NCI-H2196 treated with DMSO at 0.1 percent for 48 hours (cell line): ENCODE results near the gene C2CD2L.
"Not testable (repeated sequence)": the region's sequence is repeated elsewhere in the genome, so short reads cannot be mapped to it uniquely, and the experiment has no call there.

Source experiments
- DNase-seq: peaks from one replicate; lab custom pipeline; 2025; ENCODE audit not compliant: unreplicated experiment; lab: John Stamatoyannopoulos, UW

The C2CD2L gene

GRCh38 chr11:119149018-119149785, 42.1 kb downstream of the C2CD2L start, which contains the start of gene ABCG4:
TSS of gene ABCG4 (plus strand) at chr11:119149052. CDS start at chr11:119149966, 914 bp downstream.
- no peak for DNase-seq

- no peak for DNase-seq
Measured at GRCh38 chr11:119149786-119150275, 42.7 kb downstream of the C2CD2L start.

GRCh38 chr11:119152043-119152442, 44.9 kb downstream of the C2CD2L start:
- no peak for DNase-seq

DNA sequence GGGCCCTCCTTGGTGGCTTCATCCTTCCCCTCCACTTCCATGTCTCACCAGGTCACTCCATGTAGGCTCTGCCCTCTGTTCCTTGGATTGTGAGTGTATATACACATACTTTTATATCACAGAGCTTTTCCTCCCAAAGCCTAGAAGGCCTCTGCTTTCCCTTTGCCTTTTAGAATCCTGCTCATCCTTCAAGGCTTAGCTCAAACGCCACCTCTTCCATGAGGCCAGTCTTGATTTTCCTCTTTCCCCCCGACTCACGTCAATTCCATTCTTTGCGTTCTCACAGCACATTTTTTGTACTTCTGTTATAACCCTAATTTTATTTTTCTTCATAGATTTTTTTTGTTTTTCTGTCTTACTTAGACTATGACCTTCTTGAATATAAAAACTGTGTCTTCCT, 45.5 kb downstream of the C2CD2L start:
- DNase-seq = no peak

DNA sequence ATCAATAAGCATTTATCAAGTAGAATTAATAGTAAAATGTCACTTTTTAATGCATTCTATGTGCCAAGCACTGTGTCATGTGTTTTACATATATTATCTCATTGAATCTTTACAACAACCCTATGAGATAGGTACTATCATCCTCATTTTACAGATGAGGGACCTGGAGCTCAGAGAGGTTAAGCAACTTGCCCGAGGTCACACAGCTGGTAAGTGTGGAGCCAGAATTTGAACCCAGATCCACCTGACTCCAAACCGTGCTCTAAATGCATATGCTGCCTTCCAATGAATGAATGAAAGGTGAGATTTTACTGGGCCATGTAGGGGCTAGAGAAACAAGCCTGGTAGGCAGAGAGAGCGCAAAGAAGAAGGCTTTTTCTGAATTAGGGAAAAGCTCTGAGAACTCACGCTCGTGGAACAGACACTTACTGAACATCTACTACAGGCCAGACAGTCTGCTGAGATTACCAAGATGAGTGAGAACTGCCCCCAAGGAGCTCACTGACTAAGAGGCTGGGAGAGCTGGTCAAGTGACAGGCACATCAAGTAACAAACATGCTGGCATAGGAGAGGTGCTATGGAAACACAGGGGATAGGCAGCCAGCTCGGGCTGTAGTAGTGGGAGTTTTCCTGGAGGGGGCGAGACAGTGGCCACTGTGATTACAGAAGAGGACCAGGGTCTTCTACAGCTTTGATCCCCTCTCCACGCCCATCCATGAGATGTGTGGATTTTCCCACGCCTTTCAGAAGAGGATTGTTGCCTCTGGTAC, 46.1 kb downstream of the C2CD2L start:
- no peak for DNase-seq

- DNase-seq = no peak
Measured at GRCh38 chr11:119154178-119154577, 47.0 kb downstream of the C2CD2L start.

- no peak for DNase-seq
Measured at GRCh38 chr11:119155733-119156492, 48.8 kb downstream of the C2CD2L start.

DNA sequence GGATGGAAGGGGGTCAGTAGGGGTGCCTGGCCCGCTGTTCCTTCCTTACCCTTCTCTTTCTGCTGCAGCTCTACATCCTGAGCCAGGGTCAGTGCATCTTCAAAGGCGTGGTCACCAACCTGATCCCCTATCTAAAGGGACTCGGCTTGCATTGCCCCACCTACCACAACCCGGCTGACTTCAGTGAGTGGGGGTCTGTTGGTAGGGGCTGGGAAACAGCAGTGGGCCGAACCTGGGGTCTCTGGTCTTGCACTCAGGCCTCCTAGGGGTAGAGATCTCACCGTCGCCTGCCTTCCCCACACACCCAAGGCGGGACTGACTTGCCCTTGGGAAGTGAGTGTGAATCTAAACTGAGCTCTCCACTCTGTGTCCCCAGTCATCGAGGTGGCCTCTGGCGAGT, 49.4 kb downstream of the C2CD2L start:
- DNase-seq = no peak

- DNase-seq = no peak
Measured at GRCh38 chr11:119157063-119157462, 49.9 kb downstream of the C2CD2L start.

GRCh38 chr11:119158467-119158866, 51.3 kb downstream of the C2CD2L start:
- no peak for DNase-seq

- DNase-seq = no peak
Measured at GRCh38 chr11:119160151-119160550, 53.0 kb downstream of the C2CD2L start.

GRCh38 chr11:119161871-119162270, 54.7 kb downstream of the C2CD2L start:
- no peak for DNase-seq

- DNase-seq = no peak
Measured at GRCh38 chr11:119166368-119167076, 59.4 kb downstream of the C2CD2L start.

GRCh38 chr11:119167077-119167458, 59.9 kb downstream of the C2CD2L start:
- DNase-seq = not testable (repeated sequence)

GRCh38 chr11:119167933-119168332, 60.8 kb downstream of the C2CD2L start:
- DNase-seq = no peak
